A549 (cell line): ENCODE results near the gene TMEM165. TPM values are rescaled to one million over a fixed set of nuclear protein-coding genes. Genes with fewer than 3 reads are reported as not detected.
"Not testable (repeated sequence)": the region's sequence is repeated elsewhere in the genome, so short reads cannot be mapped to it uniquely, and the experiment has no call there.

ENCODE experiments used
- ATAC-seq, 2 experiments: fragments of 200-7000 bp in 1 of 2; fragments of >200 bp in 1 of 2; cut with Nextera tagmentation in 1 of 2; cut with Tn5 transposase in 1 of 2; 3 replicates each; pipeline versions ENCODE4 v1.8.0 to v1.9.1; 2018 to 2020; ENCODE audit warnings: mild to moderate bottlenecking in 1 of 2, moderate library complexity in 1 of 2
- CTCF ChIA-PET: fragments of 300-600 bp; sonication (Branson Sonifier 250); formaldehyde crosslinking; extraction: SDS; loops from one replicate; lab custom pipeline; 2021; ENCODE audit warnings: antibody characterized with exemption, inconsistent platforms; lab: Yijun Ruan, JAX
- POLR2A ChIA-PET: fragments of 350-600 bp; formaldehyde crosslinking; extraction: SDS; loops from one replicate; lab custom pipeline; 2021; ENCODE audit warnings: antibody characterized with exemption, inconsistent platforms; lab: Yijun Ruan, JAX
- DNase-seq, 2 experiments: peaks; one replicate each; pipeline versions ENCODE4 v3.0.0 to v3.0.0-alpha.2; 2011 to 2016; ENCODE audit warnings: low read depth in 1 of 2, low spot score in 1 of 2
- FAIRE-seq: peaks from 2 replicates; lab custom pipeline; 2011; peaks lifted over from hg19 to GRCh38; lab: Jason Lieb, UNC
- H3K27ac ChIP-seq, 2 experiments: fragments of >200 bp; sonication (Bioruptor Twin); formaldehyde crosslinking; 3 replicates each; pipeline ENCODE4 v1.5.1; 2016 to 2017
- H3K4me1 ChIP-seq: fragments of >200 bp; sonication (Bioruptor Twin); formaldehyde crosslinking; 3 replicates; pipeline ENCODE4 v1.6.1; 2016
- H3K4me2 ChIP-seq: fragments of >200 bp; sonication (Bioruptor Twin); formaldehyde crosslinking; 3 replicates; pipeline ENCODE4 v1.6.1; 2016
- H3K4me3 ChIP-seq: fragments of >200 bp; sonication (Bioruptor Twin); formaldehyde crosslinking; 3 replicates; pipeline ENCODE4 v1.5.1; 2016
- H3K9me3 ChIP-seq: fragments of >200 bp; sonication (Bioruptor Twin); formaldehyde crosslinking; 3 replicates; pipeline ENCODE4 v1.6.1; 2016
- CHD2 ChIP-seq: fragments of 150-350 bp; IDR thresholded peaks from 2 replicates; pipeline ENCODE4 v1.6.1; 2014; ENCODE audit warnings: low read length; ENCODE audit not compliant: partially characterized antibody
- EP300 ChIP-seq, 2 experiments: fragments of >200 bp; sonication (Bioruptor Twin); formaldehyde crosslinking; IDR thresholded peaks; 2 replicates in 1 of 2; 3 replicates in 1 of 2; pipeline ENCODE4 v1.6.1; 2016 to 2017
- FOSL2 ChIP-seq, 2 experiments: fragments of 450-650 bp in 1 of 2; fragments of >200 bp in 1 of 2; sonication (Bioruptor Twin) in 1 of 2; formaldehyde crosslinking; IDR thresholded peaks; 2 replicates each; pipeline versions ENCODE4 v1.5.0 to v1.6.1; 2016 to 2020; ENCODE audit warnings: mild to moderate bottlenecking in 1 of 2, moderate library complexity in 1 of 2
- FOXS1 ChIP-seq: fragments of 250-450 bp; sonication (Bioruptor Pico); IDR thresholded peaks from 2 replicates; pipeline ENCODE4 v1.5.0; 2020; ENCODE audit warnings: mild to moderate bottlenecking, moderate library complexity
- HOXB13 ChIP-seq: fragments of 250-450 bp; sonication (Bioruptor Pico); IDR thresholded peaks from 2 replicates; pipeline ENCODE4 v1.5.0; 2020; ENCODE audit warnings: low read depth, mild to moderate bottlenecking, moderate library complexity
- NPAS2 ChIP-seq: fragments of 250-450 bp; sonication (Bioruptor Pico); IDR thresholded peaks from 2 replicates; pipeline ENCODE4 v1.8.0; 2022; ENCODE audit warnings: mild to moderate bottlenecking, moderate library complexity, borderline replicate concordance
- NR3C1 ChIP-seq: fragments of >200 bp; sonication (Bioruptor Twin); formaldehyde crosslinking; IDR thresholded peaks from 3 replicates; pipeline ENCODE4 v1.6.1; 2017
- PHF8 ChIP-seq: fragments of 200-600 bp; sonication (generic); IDR thresholded peaks from 2 replicates; pipeline ENCODE4 v1.6.1; 2016; ENCODE audit warnings: low read depth, mild to moderate bottlenecking, antibody characterized with exemption, moderate library complexity, borderline replicate concordance
- RARB ChIP-seq: fragments of 250-450 bp; sonication (Bioruptor Pico); IDR thresholded peaks from 2 replicates; pipeline ENCODE4 v1.8.0; 2021; ENCODE audit warnings: mild to moderate bottlenecking, moderate library complexity
- RFX5 ChIP-seq: fragments of 450-650 bp; IDR thresholded peaks from 2 replicates; pipeline ENCODE4 v1.7.1; 2014; ENCODE audit warnings: antibody characterized with exemption, mild to moderate bottlenecking, moderate library complexity
- RNF2 ChIP-seq: fragments of 200-600 bp; sonication (generic); IDR thresholded peaks from 2 replicates; pipeline ENCODE4 v1.6.1; 2016; ENCODE audit warnings: low read depth, mild to moderate bottlenecking, antibody characterized with exemption, moderate library complexity, borderline replicate concordance
- TP53 ChIP-seq: fragments of 250-450 bp; sonication (Bioruptor Pico); IDR thresholded peaks from 2 replicates; pipeline ENCODE4 v1.5.0; 2021; ENCODE audit warnings: mild to moderate bottlenecking, moderate library complexity
- WGBS: methylation state at CpG from one replicate; pipeline ENCODE4 v1.1.6; 2017; ENCODE audit errors: missing lambda C conversion rate; 5-methylcytosine and 5-hydroxymethylcytosine counted together
- polyA plus RNA-seq, 4 experiments: library from polyadenylated mRNA; depleted of rRNA in 3 of 4; stranded (reverse); fragments of >200 nt; fragmentation: RNase III in 1 of 4; extraction: RNeasy Plus Mini Kit Qiagen cat#74134 plus additional on column Dnase treatment in 1 of 4; gene quantifications; 2 replicates in 3 of 4; 3 replicates in 1 of 4; pipeline ENCODE4 v1.2.3, GENCODE V29; 2011 to 2017
- TF ChIP-seq, protein P1 (sequence below): fragments of >200 bp; sonication (Bioruptor Twin); formaldehyde crosslinking; IDR thresholded peaks from 2 replicates; pipeline ENCODE4 v1.6.1; 2016
- TF ChIP-seq, protein P2 (sequence below): fragments of >200 bp; sonication (Bioruptor Twin); formaldehyde crosslinking; IDR thresholded peaks from 3 replicates; pipeline ENCODE4 v1.6.1; 2016
- TF ChIP-seq, protein P3 (sequence below): fragments of 200-600 bp; sonication (generic); IDR thresholded peaks from 2 replicates; pipeline ENCODE4 v1.6.1; 2016; ENCODE audit warnings: antibody characterized with exemption, mild to moderate bottlenecking, moderate library complexity
- TF ChIP-seq, protein P4 (sequence below): IDR thresholded peaks from 2 replicates; pipeline ENCODE4 v1.6.1; 2012

TMEM165 gene
- polyA plus RNA-seq, 2 of the 4 experiments (the other 2 are of a cell fraction), result 52.6 to 83.5 TPM

DNA sequence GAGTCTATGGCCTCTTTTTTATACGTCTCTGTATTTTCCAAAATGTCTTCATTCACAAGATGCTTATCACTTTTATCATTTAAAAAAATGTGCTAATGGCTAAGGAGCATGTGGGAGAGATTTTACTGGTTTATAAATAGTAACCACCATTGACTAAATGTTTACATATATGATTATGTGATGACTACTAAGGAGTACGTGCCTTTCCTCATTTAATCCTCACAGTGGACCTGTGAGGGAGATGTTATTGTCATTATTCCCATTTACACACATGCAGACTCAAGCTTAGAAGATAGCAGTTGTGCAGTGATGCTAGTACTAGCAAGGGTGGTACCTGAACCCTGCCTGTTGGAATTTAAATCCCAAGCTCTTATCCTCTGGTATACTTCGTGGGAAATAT, 47.3 kb upstream of the TMEM165 start:
- no peaks in the 10 kb centered on the region for H3K9me3 ChIP-seq
- peaks cover 10% of the 10 kb centered on the region; the same call in 1 of the 3 replicates for H3K4me1 ChIP-seq
- 49% methylated on average over 3 of the region's 3 CpGs for WGBS
- ChIA-PET CTCF (no interaction called here), POLR2A (no interaction called here)
- ATAC-seq, result no peak
- FAIRE-seq, result no peak
- TF ChIP-seq FOSL2 (IDR thresholded peaks at IDR 0.05) (no peak), FOSL2 (CRISPR knock-in tag; IDR thresholded peaks at IDR 0.05) (no peak), NR3C1 (no peak), FOXS1 (no peak), PHF8 (no peak), RNF2 (no peak), RARB (CRISPR knock-in tag) (no peak), RFX5 (no peak), HOXB13 (no peak), EP300 (IDR thresholded peaks at IDR 0.05) (no peak), TP53 (no peak)
- TF ChIP-seq, protein P1, sequence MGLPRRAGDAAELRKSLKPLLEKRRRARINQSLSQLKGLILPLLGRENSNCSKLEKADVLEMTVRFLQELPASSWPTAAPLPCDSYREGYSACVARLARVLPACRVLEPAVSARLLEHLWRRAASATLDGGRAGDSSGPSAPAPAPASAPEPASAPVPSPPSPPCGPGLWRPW, result no peak
- TF ChIP-seq, protein P2, sequence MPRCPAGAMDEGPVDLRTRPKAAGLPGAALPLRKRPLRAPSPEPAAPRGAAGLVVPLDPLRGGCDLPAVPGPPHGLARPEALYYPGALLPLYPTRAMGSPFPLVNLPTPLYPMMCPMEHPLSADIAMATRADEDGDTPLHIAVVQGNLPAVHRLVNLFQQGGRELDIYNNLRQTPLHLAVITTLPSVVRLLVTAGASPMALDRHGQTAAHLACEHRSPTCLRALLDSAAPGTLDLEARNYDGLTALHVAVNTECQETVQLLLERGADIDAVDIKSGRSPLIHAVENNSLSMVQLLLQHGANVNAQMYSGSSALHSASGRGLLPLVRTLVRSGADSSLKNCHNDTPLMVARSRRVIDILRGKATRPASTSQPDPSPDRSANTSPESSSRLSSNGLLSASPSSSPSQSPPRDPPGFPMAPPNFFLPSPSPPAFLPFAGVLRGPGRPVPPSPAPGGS, result no peak
- TF ChIP-seq, protein P3, sequence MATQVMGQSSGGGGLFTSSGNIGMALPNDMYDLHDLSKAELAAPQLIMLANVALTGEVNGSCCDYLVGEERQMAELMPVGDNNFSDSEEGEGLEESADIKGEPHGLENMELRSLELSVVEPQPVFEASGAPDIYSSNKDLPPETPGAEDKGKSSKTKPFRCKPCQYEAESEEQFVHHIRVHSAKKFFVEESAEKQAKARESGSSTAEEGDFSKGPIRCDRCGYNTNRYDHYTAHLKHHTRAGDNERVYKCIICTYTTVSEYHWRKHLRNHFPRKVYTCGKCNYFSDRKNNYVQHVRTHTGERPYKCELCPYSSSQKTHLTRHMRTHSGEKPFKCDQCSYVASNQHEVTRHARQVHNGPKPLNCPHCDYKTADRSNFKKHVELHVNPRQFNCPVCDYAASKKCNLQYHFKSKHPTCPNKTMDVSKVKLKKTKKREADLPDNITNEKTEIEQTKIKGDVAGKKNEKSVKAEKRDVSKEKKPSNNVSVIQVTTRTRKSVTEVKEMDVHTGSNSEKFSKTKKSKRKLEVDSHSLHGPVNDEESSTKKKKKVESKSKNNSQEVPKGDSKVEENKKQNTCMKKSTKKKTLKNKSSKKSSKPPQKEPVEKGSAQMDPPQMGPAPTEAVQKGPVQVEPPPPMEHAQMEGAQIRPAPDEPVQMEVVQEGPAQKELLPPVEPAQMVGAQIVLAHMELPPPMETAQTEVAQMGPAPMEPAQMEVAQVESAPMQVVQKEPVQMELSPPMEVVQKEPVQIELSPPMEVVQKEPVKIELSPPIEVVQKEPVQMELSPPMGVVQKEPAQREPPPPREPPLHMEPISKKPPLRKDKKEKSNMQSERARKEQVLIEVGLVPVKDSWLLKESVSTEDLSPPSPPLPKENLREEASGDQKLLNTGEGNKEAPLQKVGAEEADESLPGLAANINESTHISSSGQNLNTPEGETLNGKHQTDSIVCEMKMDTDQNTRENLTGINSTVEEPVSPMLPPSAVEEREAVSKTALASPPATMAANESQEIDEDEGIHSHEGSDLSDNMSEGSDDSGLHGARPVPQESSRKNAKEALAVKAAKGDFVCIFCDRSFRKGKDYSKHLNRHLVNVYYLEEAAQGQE, result no peak
- H3K4me2 ChIP-seq, result no peak overlapping the region
- no peak overlapping the region for H3K4me3 ChIP-seq
- H3K27ac ChIP-seq, result no peak overlapping the region
- no peak for DNase-seq

DNA sequence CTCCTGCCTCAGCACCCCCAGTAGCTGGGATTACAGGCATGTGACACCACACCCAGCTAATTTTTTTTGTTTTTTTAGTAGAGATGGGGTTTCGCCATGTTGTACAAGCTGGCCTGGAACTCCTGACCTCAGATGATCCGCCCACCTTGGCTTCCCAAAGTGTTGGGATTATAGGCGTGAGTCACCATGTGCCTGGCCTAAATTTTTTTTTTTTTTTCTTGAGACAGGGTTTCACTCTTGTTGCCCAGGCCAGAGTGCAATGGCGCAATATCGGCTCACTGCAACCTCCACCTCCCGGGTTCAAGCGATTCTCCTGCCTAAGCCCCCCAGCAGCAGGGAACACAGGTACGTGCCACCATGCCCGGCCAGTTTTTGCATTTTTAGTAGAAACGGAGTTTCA, 44.9 kb upstream of the TMEM165 start:
- H3K4me2 ChIP-seq, H3K4me3 ChIP-seq, FAIRE-seq, H3K27ac ChIP-seq, POLR2A ChIA-PET, H3K4me1 ChIP-seq, ATAC-seq, DNase-seq, H3K9me3 ChIP-seq: not testable (repeated sequence)
- CTCF ChIA-PET, result interaction anchor here (0.6 to 1.7 kb wide), 4 partner anchors 11 to 95 kb away, joined by 3 to 5 read pairs (median 3); partner anchors contain the start of gene TMEM165
- WGBS, result 94% methylated on average over 10 of the region's 10 CpGs

DNA sequence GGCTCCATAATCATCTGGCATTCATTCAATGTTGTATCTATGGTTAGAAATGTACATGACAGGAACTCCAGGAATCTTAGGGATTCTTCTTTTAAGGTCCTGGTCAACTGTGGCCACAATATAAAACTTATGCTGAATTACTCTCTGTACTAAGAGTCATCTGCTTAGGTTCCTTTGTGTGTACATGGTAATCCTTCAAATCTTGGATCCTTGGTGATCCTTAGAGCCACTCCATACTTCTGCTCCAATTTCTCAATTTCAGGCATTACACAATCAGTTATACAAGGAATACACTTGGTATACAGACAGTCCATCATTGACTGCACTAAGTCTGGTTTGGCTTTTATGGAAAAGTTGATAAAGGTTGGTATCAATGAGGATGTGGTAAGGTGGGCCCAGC, 43.9 kb upstream of the TMEM165 start:
- DNase-seq, result no peak
- Histone ChIP-seq H3K4me3 (no peak overlapping the region), H3K27ac (no peak overlapping the region), H3K9me3 (no peaks in the 10 kb centered on the region), H3K4me1 (peaks cover 10% of the 10 kb centered on the region), H3K4me2 (no peak overlapping the region)
- POLR2A ChIA-PET, result no interaction called here
- CTCF ChIA-PET, result interaction anchor here (1.3 kb wide), 1 partner anchor 353 kb away, joined by 4 read pairs; no protein-coding TSS in a partner anchor
- FAIRE-seq, result no peak
- ATAC-seq, result no peak
- TF ChIP-seq CHD2 (no peak), NPAS2 (CRISPR knock-in tag) (no peak)
- TF ChIP-seq, protein P4, sequence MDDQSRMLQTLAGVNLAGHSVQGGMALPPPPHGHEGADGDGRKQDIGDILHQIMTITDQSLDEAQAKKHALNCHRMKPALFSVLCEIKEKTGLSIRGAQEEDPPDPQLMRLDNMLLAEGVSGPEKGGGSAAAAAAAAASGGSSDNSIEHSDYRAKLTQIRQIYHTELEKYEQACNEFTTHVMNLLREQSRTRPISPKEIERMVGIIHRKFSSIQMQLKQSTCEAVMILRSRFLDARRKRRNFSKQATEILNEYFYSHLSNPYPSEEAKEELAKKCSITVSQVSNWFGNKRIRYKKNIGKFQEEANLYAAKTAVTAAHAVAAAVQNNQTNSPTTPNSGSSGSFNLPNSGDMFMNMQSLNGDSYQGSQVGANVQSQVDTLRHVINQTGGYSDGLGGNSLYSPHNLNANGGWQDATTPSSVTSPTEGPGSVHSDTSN, result no peak
